HG03575 (cell line): ENCODE measurements around the gene UAP1.
"Not testable (repeated sequence)": the region's sequence is repeated elsewhere in the genome, so short reads cannot be mapped to it uniquely, and the experiment has no call there.

Source experiments
- ATAC-seq: cut with Tn5 transposase; IDR thresholded peaks from one replicate; pipeline ENCODE4 v1.9.1; 2021; ENCODE audit not compliant: unreplicated experiment, insufficient number of reproducible peaks, low FRiP score; ENCODE audit errors: extremely low read depth

Gene UAP1

GRCh38 chr1:162599451-162599850, 37.9 kb downstream of the UAP1 start:
- ATAC-seq: no peak

GRCh38 chr1:162603117-162603516, 41.6 kb downstream of the UAP1 start:
- not testable (repeated sequence) for ATAC-seq

GRCh38 chr1:162605225-162605927, 43.9 kb downstream of the UAP1 start:
- no peak for ATAC-seq

GRCh38 chr1:162609306-162609705, 47.8 kb downstream of the UAP1 start:
- no peak for ATAC-seq

GRCh38 chr1:162612606-162613400, 51.3 kb downstream of the UAP1 start:
- ATAC-seq: no peak

GRCh38 chr1:162616848-162617247, 55.3 kb downstream of the UAP1 start:
- ATAC-seq: no peak

- ATAC-seq: no peak
Observed at GRCh38 chr1:162617513-162617912, 56.0 kb downstream of the UAP1 start.

GRCh38 chr1:162619076-162619475, 57.6 kb downstream of the UAP1 start:
- ATAC-seq: no peak

- no peak for ATAC-seq
Observed at GRCh38 chr1:162621256-162621655, 59.7 kb downstream of the UAP1 start.

GRCh38 chr1:162625679-162626078, 64.2 kb downstream of the UAP1 start:
- no peak for ATAC-seq

GRCh38 chr1:162626094-162626493, 64.6 kb downstream of the UAP1 start:
- ATAC-seq: no peak

GRCh38 chr1:162626761-162627160, 65.2 kb downstream of the UAP1 start:
- ATAC-seq: no peak

GRCh38 chr1:162627662-162628296, 66.3 kb downstream of the UAP1 start:
- no peak for ATAC-seq

GRCh38 chr1:162629077-162629627, 67.6 kb downstream of the UAP1 start:
- no peak for ATAC-seq

- no peak for ATAC-seq
Observed at GRCh38 chr1:162629651-162630050, 68.1 kb downstream of the UAP1 start.

- ATAC-seq: no peak
Observed at GRCh38 chr1:162631546-162632191, 70.1 kb downstream of the UAP1 start.

- ATAC-seq: no peak
Observed at GRCh38 chr1:162632217-162632666, 70.7 kb downstream of the UAP1 start, which contains the start of gene DDR2. Gene DDR2, plus strand, starts transcription at chr1:162632464. Its CDS starts 86,600 bp downstream, at chr1:162719064.

- no peak for ATAC-seq
Observed at GRCh38 chr1:162632698-162633080, 71.2 kb downstream of the UAP1 start.
